K562 treated with DMSO at 1 percent for 12 hours (cell line): Measurements from ENCODE around the gene MAPRE3. TPM values are rescaled to one million over a fixed set of nuclear protein-coding genes. Genes with fewer than 3 reads are reported as not detected.

Experiments
- total RNA-seq: library from RNA; unstranded; fragments of 300-600 nt; gene quantifications from 2 replicates; pipeline ENCODE4 v1.2.3, GENCODE V29; 2022; ENCODE audit not compliant: insufficient read depth

MAPRE3 gene
- 40.8 and 70.3 TPM in 2 replicates for total RNA-seq

DNA sequence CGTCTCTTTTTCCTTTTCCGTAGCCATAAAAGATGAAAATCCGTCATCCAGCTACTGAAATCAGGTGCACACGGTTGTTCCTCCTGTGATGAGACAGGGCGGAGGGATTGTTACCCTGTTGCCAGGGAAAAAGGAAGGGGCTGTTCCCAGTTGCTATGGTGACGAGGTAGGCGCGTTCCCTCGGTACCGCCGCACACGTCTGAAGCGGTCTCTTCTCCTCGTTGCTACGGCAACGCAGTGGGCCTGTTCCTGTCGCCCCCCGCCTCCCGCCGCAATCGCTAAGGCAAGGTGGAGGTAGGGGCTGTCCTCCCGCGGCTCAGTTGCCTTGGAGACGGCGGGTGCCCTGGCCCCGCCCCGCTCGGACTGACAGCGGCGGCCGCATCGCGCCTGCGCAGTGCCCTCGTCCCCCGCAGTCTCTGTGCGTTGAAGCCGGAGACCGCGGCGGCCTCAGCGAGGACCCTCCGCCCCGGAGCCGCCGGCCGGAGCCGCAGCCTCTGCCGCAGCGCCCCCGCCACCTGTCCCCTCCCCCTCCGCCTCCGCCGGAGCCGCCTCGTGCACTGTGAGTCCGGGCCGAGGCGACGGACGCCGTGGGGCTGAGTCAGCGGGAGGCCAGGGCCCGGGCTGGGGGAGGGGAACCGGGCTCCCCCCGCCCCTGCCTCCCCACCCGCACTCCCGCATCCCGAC lies at the start of gene MAPRE3:
TSS of gene MAPRE3 (plus strand) at position 394 of the 684 bp plus-strand sequence. CDS start 51,582 bp downstream, outside the sequence.

DNA sequence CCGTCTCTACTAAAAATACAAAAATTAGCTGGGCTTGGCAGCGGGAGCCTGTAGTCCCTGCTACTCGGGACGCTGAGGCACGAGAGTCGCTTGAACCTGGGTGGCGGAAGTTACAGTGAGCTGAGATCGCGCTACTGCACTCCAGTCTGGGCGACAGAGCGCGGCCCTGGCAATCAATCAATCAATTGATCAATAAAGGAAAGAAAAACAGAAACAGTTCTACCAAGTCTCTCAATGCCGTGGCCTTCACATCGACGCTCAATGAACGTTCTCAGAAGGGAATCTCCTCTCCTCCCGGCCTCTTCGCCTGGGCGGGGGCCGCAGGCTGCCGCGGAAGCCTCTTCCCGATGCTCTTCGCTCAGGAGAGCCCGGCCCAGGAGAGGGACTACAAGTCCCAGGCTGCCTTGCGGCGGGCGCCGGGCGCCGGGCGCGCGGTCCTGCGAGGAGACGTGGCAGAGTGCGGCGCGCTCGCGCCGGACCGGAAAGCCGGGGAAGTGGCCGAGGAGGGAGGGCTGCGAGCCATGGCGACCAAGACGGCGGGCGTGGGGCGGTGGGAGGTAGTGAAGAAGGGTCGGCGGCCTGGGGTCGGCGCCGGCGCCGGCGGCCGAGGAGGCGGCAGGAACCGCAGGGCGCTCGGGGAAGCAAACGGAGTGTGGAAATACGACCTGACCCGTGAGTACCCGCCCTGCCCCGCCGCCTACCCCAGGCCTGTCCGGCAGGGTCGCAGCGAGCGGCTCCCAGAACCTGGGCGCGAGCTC lies 62.2 kb downstream of the MAPRE3 start, which contains the start of gene TMEM214:
TSS of gene TMEM214 (plus strand) at position 471 of the 758 bp plus-strand sequence. CDS start at position 522, 51 bp downstream.

GRCh38 chr2:27050996-27051901 lies 80.8 kb downstream of the MAPRE3 start, which contains the start of gene AGBL5:
Gene AGBL5 (plus strand): TSS chr2:27051668. CDS start chr2:27052959, 1,291 bp downstream.

GRCh38 chr2:27071277-27071989 lies 101.0 kb downstream of the MAPRE3 start, which contains the start of gene OST4:
Gene OST4 (minus strand): TSS chr2:27071654.

Other genes starting within 250 kb of the MAPRE3 start
- gene SLC35F6, start 206.4 kb upstream of the MAPRE3 start, total RNA-seq = 14.2 and 25.7 TPM in 2 replicates
- gene CENPA, start 184.6 kb upstream of the MAPRE3 start, total RNA-seq = 58.4 and 64.7 TPM in 2 replicates
- not detected in 2 replicates for gene DPYSL5, start 122.5 kb upstream of the MAPRE3 start, total RNA-seq
- 64.5 and 121 TPM in 2 replicates for gene TMEM214, start 62.3 kb downstream of the MAPRE3 start, total RNA-seq
- 24.2 and 44.5 TPM in 2 replicates for gene AGBL5, start 81.0 kb downstream of the MAPRE3 start, total RNA-seq
- 189 and 265 TPM in 2 replicates for gene OST4, start 101.0 kb downstream of the MAPRE3 start, total RNA-seq
- gene EMILIN1, start 108.0 kb downstream of the MAPRE3 start, total RNA-seq = 1.4 and 2.9 TPM in 2 replicates
- 13.5 and 20.4 TPM in 2 replicates for gene KHK, start 116.1 kb downstream of the MAPRE3 start, total RNA-seq
- gene CGREF1, start 148.5 kb downstream of the MAPRE3 start, total RNA-seq = not detected in 2 replicates
- not detected in 2 replicates for gene ABHD1, start 153.2 kb downstream of the MAPRE3 start, total RNA-seq
- gene PREB, start 164.0 kb downstream of the MAPRE3 start, total RNA-seq = 70.9 and 81.1 TPM in 2 replicates
- gene PRR30, start 168.8 kb downstream of the MAPRE3 start, total RNA-seq = not detected in 2 replicates
- gene TCF23, start 178.4 kb downstream of the MAPRE3 start, total RNA-seq = not detected in 2 replicates
- gene ATRAID, start 241.4 kb downstream of the MAPRE3 start, total RNA-seq = 90.6 and 94.9 TPM in 2 replicates
- gene SLC5A6, start 241.6 kb downstream of the MAPRE3 start, total RNA-seq = 16.8 and 39.2 TPM in 2 replicates
- gene CAD, start 246.7 kb downstream of the MAPRE3 start, total RNA-seq = 24.7 and 44.2 TPM in 2 replicates